Tibial nerve (tissue), 3 donors: ENCODE measurements around the gene ARFRP1.

Experiments used
- CTCF ChIP-seq, 5 experiments: fragments of 200-600 bp in 3 of 5; fragments of 450-650 bp in 2 of 5; sonication (generic) in 3 of 5; IDR thresholded peaks; one replicate each; pipeline ENCODE4 v1.5.1; 2016 to 2019; ENCODE audit warnings: antibody characterized with exemption in 5 of 5, mild to moderate bottlenecking in 3 of 5, moderate library complexity in 2 of 5
- POLR2A ChIP-seq, 2 donors: fragments of 450-650 bp; IDR thresholded peaks; one replicate each; pipeline ENCODE4 v1.6.1; 2017; ENCODE audit warnings: antibody characterized with exemption in 2 of 2, mild to moderate bottlenecking in 2 of 2, moderate library complexity in 2 of 2

GRCh38 chr20:63714858-63715257, 7.1 kb upstream of the ARFRP1 start:
- TF ChIP-seq POLR2A (IDR thresholded peaks at IDR 0.05): no peak
- TF ChIP-seq CTCF (IDR thresholded peaks at IDR 0.05): no peak
